CD4-positive, alpha-beta T cell treated with Interleukin-21 for 1 hour (primary cell): ENCODE results near the gene SCD.

ENCODE experiments used
- DNase-seq: peaks from one replicate; pipeline ENCODE4 v3.0.0-alpha.2; 2020

Gene SCD

DNA sequence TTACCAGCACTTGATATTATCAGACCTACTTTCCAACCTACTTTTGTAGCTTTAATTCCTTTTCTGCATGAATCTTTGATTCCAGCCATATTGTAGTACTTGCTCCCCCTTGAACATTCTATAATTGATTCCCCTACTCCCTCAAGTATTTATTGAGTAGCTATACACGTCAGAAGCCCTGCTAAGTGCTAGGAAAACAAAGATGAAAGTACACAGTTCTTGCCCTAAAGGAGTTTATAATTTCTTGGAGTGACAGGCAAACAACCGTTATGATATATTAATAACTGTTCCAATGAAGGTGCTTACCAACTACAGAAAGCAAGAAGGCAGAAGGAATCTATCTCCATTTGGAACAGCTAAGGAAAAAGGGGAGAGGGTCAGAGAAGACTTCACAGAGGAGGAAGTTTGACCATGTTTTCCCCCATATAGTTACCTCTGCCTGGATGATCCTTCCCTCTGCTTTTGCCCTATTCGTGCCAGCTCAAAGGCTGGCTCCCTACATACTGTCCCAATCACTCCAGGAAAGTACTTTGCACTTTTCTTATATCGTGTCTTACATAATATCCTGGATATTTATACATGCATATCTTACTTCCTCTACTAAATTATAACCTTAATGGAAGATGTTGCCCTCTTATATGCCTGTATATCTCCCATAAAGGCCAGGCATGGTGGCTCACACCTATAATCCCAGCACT is 54.7 kb downstream of the SCD start:
- no peak for DNase-seq

DNA sequence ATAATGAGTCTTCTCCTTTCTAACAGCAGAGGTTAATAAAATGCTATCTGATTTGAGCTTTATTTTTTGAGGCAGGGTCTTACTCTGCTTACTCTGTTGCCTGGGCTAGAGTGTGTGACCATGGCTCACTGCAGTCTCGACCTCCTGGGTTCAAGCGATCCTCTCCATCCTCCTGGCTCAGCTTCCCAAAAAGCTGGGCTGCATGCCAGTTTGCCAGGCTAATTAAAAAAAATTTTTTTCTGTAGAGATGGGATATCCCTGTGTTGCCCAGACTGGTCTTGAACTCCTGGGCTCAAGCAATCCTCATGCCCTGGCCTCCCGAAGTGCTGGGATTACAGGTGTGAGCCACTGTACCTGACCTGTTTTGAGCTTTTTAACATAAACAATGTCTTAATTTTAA is 56.7 kb downstream of the SCD start:
- no peak for DNase-seq

DNA sequence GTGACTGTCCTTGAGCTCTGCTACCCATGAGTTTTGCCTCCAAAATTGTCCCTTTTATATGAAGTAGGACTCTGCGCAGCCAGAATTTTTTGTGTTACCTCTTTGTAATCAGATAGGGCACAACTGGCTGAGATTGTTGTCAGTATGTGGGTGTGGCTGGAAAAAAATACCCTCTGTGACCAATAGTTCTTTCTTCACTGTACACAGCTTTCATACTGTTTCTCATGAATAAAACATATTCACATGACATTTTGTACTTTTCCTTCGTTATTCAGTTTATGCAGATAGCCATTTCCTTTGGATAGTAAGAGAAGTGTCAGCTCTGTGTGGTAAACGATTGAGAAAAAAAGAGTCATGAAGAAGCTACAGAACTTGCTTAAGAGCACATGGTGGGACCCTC is 66.1 kb downstream of the SCD start:
- no peak for DNase-seq
